HCT116 (cell line): ENCODE data around the gene TMEM89. TPM values are rescaled to one million over a fixed set of nuclear protein-coding genes. Genes with fewer than 3 reads are reported as not detected.

Experiments used
- ATAC-seq: fragments of 200-7000 bp; cut with Tn5 transposase; 2 replicates; pipeline ENCODE4 v1.9.1; 2020; ENCODE audit warnings: mild to moderate bottlenecking, moderate library complexity
- BruUV-seq: library from RNA; stranded (reverse); fragments of 400-500 nt; replicated peaks from 2 replicates; lab custom pipeline; 2021; lab: Mats Ljungman, UMichigan
- CTCF ChIA-PET: fragments of 300-600 bp; sonication (Branson Sonifier 250); formaldehyde crosslinking; loops from one replicate; lab custom pipeline; 2021; ENCODE audit warnings: antibody characterized with exemption; lab: Charles Lee
- POLR2A ChIA-PET: fragments of 300-600, 350-600 bp; sonication (Branson Sonifier 250); formaldehyde crosslinking; loops from one replicate; lab custom pipeline; 2021; ENCODE audit warnings: antibody characterized with exemption; lab: Charles Lee
- RAD21 ChIA-PET, 2 experiments: fragments of 300-600 bp; sonication (Branson Sonifier 250); formaldehyde crosslinking; loops; one replicate each; lab custom pipeline; 2023; ENCODE audit warnings: low total read pairs in 2 of 2; ENCODE audit not compliant: uncharacterized antibody in 2 of 2, unreplicated experiment in 2 of 2, low non-redundant PET in 1 of 2; lab: Charles Lee
- DNase-seq: peaks from one replicate; pipeline ENCODE4 v3.0.0-alpha.2; 2010; ENCODE audit warnings: low read depth, low spot score
- H2AFZ ChIP-seq: fragments of 200-600 bp; shearing (Covaris generic), sonication (generic); 2 replicates; pipeline ENCODE4 v1.6.1; 2017; ENCODE audit warnings: low read depth, mixed run types, mixed read lengths, antibody characterized with exemption, low read length; ENCODE audit not compliant: poor library complexity, severe bottlenecking
- H3K27ac ChIP-seq: 2 replicates; pipeline ENCODE4 v1.5.1; 2012; ENCODE audit warnings: low read depth, low read length
- H3K27me3 ChIP-seq: fragments of 200-600 bp; sonication (generic); 2 replicates; pipeline ENCODE4 v1.6.1; 2016; ENCODE audit warnings: mixed run types, low read length, mixed read lengths; ENCODE audit not compliant: insufficient read depth
- H3K36me3 ChIP-seq, 2 experiments: fragments of 200-500 bp in 1 of 2; fragments of 200-600 bp in 1 of 2; sonication (Bioruptor generic) in 1 of 2; sonication (generic) in 1 of 2; 2 replicates each; pipeline versions ENCODE4 v1.5.1 to v1.6.1; 2014 to 2016; ENCODE audit warnings: low read length in 2 of 2, inconsistent platforms in 1 of 2, mixed read lengths in 1 of 2, mixed run types in 1 of 2; ENCODE audit not compliant: insufficient read depth in 2 of 2, control insufficient read depth in 1 of 2
- H3K4me1 ChIP-seq, 2 experiments: fragments of 200-600 bp in 1 of 2; sonication (generic) in 1 of 2; 2 replicates each; pipeline versions ENCODE4 v1.5.1 to v1.6.1; 2012 to 2017; ENCODE audit warnings: low read length in 2 of 2, inconsistent platforms in 1 of 2, mild to moderate bottlenecking in 1 of 2, mixed read lengths in 1 of 2, mixed run types in 1 of 2, moderate library complexity in 1 of 2; ENCODE audit not compliant: insufficient read depth in 2 of 2, control insufficient read depth in 1 of 2
- H3K4me2 ChIP-seq: fragments of 200-600 bp; sonication (generic); 2 replicates; pipeline ENCODE4 v1.6.1; 2017; ENCODE audit warnings: mixed run types, low read length, mixed read lengths
- H3K4me3 ChIP-seq, 2 experiments: fragments of 200-600 bp in 1 of 2; sonication (generic) in 1 of 2; replicated peaks in 1 of 2; 2 replicates each; pipeline ENCODE4 v1.5.1; 2011 to 2016; ENCODE audit warnings: low read length in 2 of 2, control low read depth in 1 of 2, low read depth in 1 of 2, mild to moderate bottlenecking in 1 of 2, mixed read lengths in 1 of 2, mixed run types in 1 of 2
- H3K79me2 ChIP-seq: fragments of 200-600 bp; sonication (generic); 2 replicates; pipeline ENCODE4 v1.6.1; 2017; ENCODE audit warnings: mild to moderate bottlenecking, mixed run types, low read length, moderate library complexity, mixed read lengths; ENCODE audit not compliant: insufficient read depth
- H3K9ac ChIP-seq: fragments of 200-600 bp; sonication (generic); 2 replicates; pipeline ENCODE4 v1.6.1; 2016; ENCODE audit warnings: low read length, mixed read lengths
- H3K9me2 ChIP-seq: fragments of 200-600 bp; sonication (generic), shearing (Covaris generic); 2 replicates; pipeline ENCODE4 v1.6.1; 2017; ENCODE audit warnings: mixed run types, mild to moderate bottlenecking, moderate library complexity; ENCODE audit not compliant: insufficient read depth
- H3K9me3 ChIP-seq, 2 experiments: fragments of 200-500 bp in 1 of 2; fragments of 200-600 bp in 1 of 2; sonication (Bioruptor generic) in 1 of 2; sonication (generic) in 1 of 2; 2 replicates each; pipeline ENCODE4 v1.6.1; 2014 to 2017; ENCODE audit warnings: low read length in 2 of 2, mixed read lengths in 2 of 2, inconsistent platforms in 1 of 2, low read depth in 1 of 2, mild to moderate bottlenecking in 1 of 2, mixed run types in 1 of 2, moderate library complexity in 1 of 2; ENCODE audit not compliant: control insufficient read depth in 1 of 2, insufficient read depth in 1 of 2
- H4K20me1 ChIP-seq: fragments of 200-600 bp; sonication (generic), shearing (Covaris generic); 2 replicates; pipeline ENCODE4 v1.6.1; 2017; ENCODE audit warnings: mixed run types, mild to moderate bottlenecking, moderate library complexity; ENCODE audit not compliant: insufficient read depth
- CBX3 ChIP-seq: IDR thresholded peaks from 2 replicates; pipeline ENCODE4 v1.6.1; 2012; ENCODE audit warnings: low read depth
- EGR1 ChIP-seq: IDR thresholded peaks from 2 replicates; pipeline ENCODE4 v1.6.1; 2012; ENCODE audit warnings: low read depth
- ELF1 ChIP-seq: IDR thresholded peaks from 2 replicates; pipeline ENCODE4 v1.6.1; 2012; ENCODE audit warnings: low read depth, borderline replicate concordance
- EZH2 ChIP-seq: fragments of 200-600 bp; sonication (generic); IDR thresholded peaks from 2 replicates; pipeline ENCODE4 v1.6.1; 2017; ENCODE audit warnings: antibody characterized with exemption, mixed run types
- EZH2phosphoT487 ChIP-seq: fragments of 200-600 bp; IDR thresholded peaks from 2 replicates; pipeline ENCODE4 v1.6.1; 2018; ENCODE audit warnings: antibody characterized with exemption, borderline replicate concordance
- TCF7L2 ChIP-seq: IDR thresholded peaks from 2 replicates; pipeline ENCODE4 v1.7.0; 2011; ENCODE audit warnings: borderline replicate concordance, inconsistent platforms; ENCODE audit not compliant: insufficient read depth, insufficient read length; ENCODE audit errors: extremely low read depth
- YY1 ChIP-seq: IDR thresholded peaks from 2 replicates; pipeline ENCODE4 v1.6.1; 2011; ENCODE audit warnings: low read length, low read depth, moderate library complexity, mild to moderate bottlenecking; ENCODE audit not compliant: insufficient replicate concordance; ENCODE audit errors: extremely low read depth
- intact Hi-C: fragments of 100-400 bp; cut with micrococcal nuclease; formaldehyde crosslinking; loops from 2 replicates; pipeline ENCODE4 v1.10.0; 2022
- total RNA-seq: library from RNA; stranded (reverse); gene quantifications from one replicate; pipeline ENCODE4 v1.2.1, GENCODE V29; 2021; ENCODE audit not compliant: unreplicated experiment
- TF ChIP-seq, protein P1 (sequence below), 3 experiments: fragments of 200-600 bp in 1 of 3; sonication (generic) in 1 of 3; IDR thresholded peaks in 2 of 3; conservative IDR thresholded peaks in 1 of 3; 2 replicates each; pipeline ENCODE4 v1.5.1; 2012 to 2017; ENCODE audit warnings: low read depth in 2 of 3, low read length in 2 of 3, antibody characterized with exemption in 1 of 3, borderline replicate concordance in 1 of 3, control low read depth in 1 of 3, mild to moderate bottlenecking in 1 of 3, mixed read lengths in 1 of 3, mixed run types in 1 of 3, moderate library complexity in 1 of 3; ENCODE audit not compliant: insufficient read depth in 1 of 3
- TF ChIP-seq, protein P2 (sequence below): IDR thresholded peaks from 2 replicates; pipeline ENCODE4 v1.6.1; 2011; ENCODE audit warnings: mild to moderate bottlenecking, low read length, moderate library complexity; ENCODE audit not compliant: insufficient replicate concordance; ENCODE audit errors: extremely low read depth

The TMEM89 gene
- total RNA-seq, 1 experiment from 2014 or later = 0.49 TPM

DNA sequence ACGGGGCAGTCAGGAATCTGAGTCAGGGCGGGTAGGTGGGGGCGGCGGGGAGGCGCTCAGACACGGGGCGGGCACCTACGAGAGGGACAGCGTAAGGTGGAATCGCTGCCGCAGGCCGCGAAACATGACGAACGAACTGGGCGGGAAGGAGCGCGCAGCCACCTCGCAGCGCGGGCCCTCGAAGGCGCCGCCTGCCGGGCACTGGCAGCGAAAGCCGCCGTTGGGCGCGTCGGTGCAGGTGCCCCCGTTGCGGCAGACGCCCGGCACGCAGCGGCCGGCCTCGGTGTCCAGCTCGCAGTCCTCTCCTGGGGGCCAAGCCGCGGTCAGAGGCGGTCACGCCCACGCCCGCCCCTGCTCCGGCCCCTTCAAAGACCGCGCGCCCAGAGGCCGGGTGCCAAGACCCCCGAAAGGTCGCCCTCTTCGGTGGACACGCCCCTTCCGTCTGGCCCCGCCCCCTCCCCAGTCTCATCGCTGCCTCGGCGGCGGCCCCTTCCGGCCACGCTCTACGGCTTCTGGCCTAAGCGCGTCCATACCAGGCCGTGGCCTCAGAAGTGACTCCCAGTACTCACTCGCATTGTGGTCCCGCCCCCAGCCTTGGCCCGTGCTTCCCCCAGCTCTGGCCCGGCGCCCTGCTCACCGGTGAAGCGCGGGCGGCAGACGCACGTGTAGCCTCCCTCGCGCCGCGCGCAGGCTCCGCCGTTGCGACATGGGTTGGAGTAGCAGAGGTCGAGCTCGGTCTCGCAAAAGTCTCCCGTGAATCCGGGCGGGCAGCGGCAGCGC is 34.7 kb upstream of the TMEM89 start:
- intact Hi-C loops = loop anchor here (1.0 kb wide), 1 partner anchor 21 kb away; the partner anchor contains the start of gene SLC26A6
- no peak overlapping the region for H2AFZ ChIP-seq
- CTCF ChIA-PET = no interaction called here
- no peaks in the 10 kb centered on the region for H3K9me2 ChIP-seq
- peak overlapping the region; percentile 24; the same call in 1 of the 2 replicates for H3K9ac ChIP-seq
- RAD21 ChIA-PET = no interaction called here
- peak overlapping the region; percentile 58; the same call in 1 of the 2 replicates for H3K27ac ChIP-seq
- H3K79me2 ChIP-seq = no peaks in the 10 kb centered on the region
- peak overlapping the region; percentile 17 to 37; a peak in 2 of 4 replicates for H3K4me3 ChIP-seq
- no peak for TF ChIP-seq EGR1
- TF ChIP-seq, protein P1, sequence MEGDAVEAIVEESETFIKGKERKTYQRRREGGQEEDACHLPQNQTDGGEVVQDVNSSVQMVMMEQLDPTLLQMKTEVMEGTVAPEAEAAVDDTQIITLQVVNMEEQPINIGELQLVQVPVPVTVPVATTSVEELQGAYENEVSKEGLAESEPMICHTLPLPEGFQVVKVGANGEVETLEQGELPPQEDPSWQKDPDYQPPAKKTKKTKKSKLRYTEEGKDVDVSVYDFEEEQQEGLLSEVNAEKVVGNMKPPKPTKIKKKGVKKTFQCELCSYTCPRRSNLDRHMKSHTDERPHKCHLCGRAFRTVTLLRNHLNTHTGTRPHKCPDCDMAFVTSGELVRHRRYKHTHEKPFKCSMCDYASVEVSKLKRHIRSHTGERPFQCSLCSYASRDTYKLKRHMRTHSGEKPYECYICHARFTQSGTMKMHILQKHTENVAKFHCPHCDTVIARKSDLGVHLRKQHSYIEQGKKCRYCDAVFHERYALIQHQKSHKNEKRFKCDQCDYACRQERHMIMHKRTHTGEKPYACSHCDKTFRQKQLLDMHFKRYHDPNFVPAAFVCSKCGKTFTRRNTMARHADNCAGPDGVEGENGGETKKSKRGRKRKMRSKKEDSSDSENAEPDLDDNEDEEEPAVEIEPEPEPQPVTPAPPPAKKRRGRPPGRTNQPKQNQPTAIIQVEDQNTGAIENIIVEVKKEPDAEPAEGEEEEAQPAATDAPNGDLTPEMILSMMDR (IDR thresholded peaks at IDR 0.05 in 2 of 3, conservative IDR thresholded peaks at IDR 0.05 in 1 of 3; ENCODE audit: borderline replicate concordance in 1 of 3, insufficient read depth in 1 of 3, low read depth in 2 of 3, low read length in 2 of 3) = peak in 2 of 3 experiments; percentile 40 to 50; a peak in 4 of 6 replicates
- TF ChIP-seq, all 23 proteins: peak for 1
- Histone ChIP-seq H3K9me3 (peaks cover 0 to 6% of the 10 kb centered on the region in 2 experiments; a peak in 1 of 4 replicates), H4K20me1 (no peaks in the 10 kb centered on the region), H3K27me3 (no peaks in the 10 kb centered on the region), H3K36me3 (no peaks in the 10 kb centered on the region), H3K4me2 (peak overlapping the region; percentile 66), H3K4me1 (peaks cover 0 to 8% of the 10 kb centered on the region in 2 experiments; a peak in 3 of 4 replicates)
- POLR2A ChIA-PET = no interaction called here
- ATAC-seq (peak; percentile 85), DNase-seq (peak; percentile 21)
- no TSS peak for BruUV-seq

DNA sequence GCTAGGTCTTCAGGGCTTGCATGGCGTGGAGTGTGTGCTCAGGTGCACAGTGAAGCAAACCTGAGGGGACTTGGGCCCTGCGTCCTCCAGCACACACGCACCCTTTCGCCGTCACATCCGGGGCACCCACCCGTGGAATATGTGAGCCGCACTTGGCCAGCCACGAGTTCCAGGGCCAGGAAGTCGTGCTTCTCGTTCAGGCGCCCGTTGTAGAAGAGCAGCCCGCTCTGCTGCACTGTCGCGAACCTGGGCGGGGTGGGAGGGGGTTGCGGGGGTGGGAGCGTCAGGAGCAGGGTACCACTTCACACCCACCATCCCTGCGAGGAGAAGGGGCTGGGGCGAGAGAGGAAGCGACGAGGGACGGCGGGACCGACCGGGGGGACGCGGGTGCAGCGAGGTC is 34.0 kb upstream of the TMEM89 start:
- BruUV-seq = no TSS peak
- Histone ChIP-seq H2AFZ (no peak overlapping the region), H3K9me3 (peaks cover 0 to 6% of the 10 kb centered on the region in 2 experiments; a peak in 1 of 4 replicates), H3K36me3 (no peaks in the 10 kb centered on the region), H4K20me1 (no peaks in the 10 kb centered on the region), H3K4me3 (no peak overlapping the region), H3K4me1 (peaks cover 0 to 8% of the 10 kb centered on the region in 2 experiments; a peak in 3 of 4 replicates), H3K27ac (no peak overlapping the region), H3K9ac (no peak overlapping the region), H3K79me2 (no peaks in the 10 kb centered on the region), H3K9me2 (no peaks in the 10 kb centered on the region), H3K27me3 (no peaks in the 10 kb centered on the region), H3K4me2 (peak overlapping the region; percentile 66; the same call in 1 of the 2 replicates)
- POLR2A ChIA-PET = no interaction called here
- intact Hi-C loops = loop anchor here (1.0 kb wide), 1 partner anchor 20 kb away; the partner anchor contains the start of gene SLC26A6
- DNase-seq = no peak
- RAD21 ChIA-PET = no interaction called here
- CTCF ChIA-PET = no interaction called here
- ATAC-seq = no peak
- TF ChIP-seq, protein P1 (IDR thresholded peaks at IDR 0.05 in 2 of 3, conservative IDR thresholded peaks at IDR 0.05 in 1 of 3; ENCODE audit: borderline replicate concordance in 1 of 3, insufficient read depth in 1 of 3, low read depth in 2 of 3, low read length in 2 of 3) = no peak
- TF ChIP-seq CBX3 (no peak), ELF1 (no peak), EZH2 (no peak), YY1 (no peak), EZH2phosphoT487 (no peak), TCF7L2 (no peak)
- TF ChIP-seq, protein P2, sequence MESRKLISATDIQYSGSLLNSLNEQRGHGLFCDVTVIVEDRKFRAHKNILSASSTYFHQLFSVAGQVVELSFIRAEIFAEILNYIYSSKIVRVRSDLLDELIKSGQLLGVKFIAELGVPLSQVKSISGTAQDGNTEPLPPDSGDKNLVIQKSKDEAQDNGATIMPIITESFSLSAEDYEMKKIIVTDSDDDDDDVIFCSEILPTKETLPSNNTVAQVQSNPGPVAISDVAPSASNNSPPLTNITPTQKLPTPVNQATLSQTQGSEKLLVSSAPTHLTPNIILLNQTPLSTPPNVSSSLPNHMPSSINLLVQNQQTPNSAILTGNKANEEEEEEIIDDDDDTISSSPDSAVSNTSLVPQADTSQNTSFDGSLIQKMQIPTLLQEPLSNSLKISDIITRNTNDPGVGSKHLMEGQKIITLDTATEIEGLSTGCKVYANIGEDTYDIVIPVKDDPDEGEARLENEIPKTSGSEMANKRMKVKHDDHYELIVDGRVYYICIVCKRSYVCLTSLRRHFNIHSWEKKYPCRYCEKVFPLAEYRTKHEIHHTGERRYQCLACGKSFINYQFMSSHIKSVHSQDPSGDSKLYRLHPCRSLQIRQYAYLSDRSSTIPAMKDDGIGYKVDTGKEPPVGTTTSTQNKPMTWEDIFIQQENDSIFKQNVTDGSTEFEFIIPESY = no peak
